Endothelial cell of umbilical vein (primary cell): ENCODE results near the gene ITPKB. TPM values are rescaled to one million over a fixed set of nuclear protein-coding genes. Genes with fewer than 3 reads are reported as not detected.

ENCODE experiments used
- BruUV-seq: library from RNA; stranded (reverse); fragments of 400-500 nt; replicated peaks from 2 replicates; lab custom pipeline; 2021; lab: Mats Ljungman, UMichigan
- CTCF ChIA-PET: fragments of 300-600, 350-600 bp; sonication (Branson Sonifier 250); formaldehyde crosslinking; loops from one replicate; lab custom pipeline; 2021; ENCODE audit warnings: antibody characterized with exemption, inconsistent platforms; lab: Charles Lee
- POLR2A ChIA-PET: fragments of 300-600, 350-600 bp; sonication (Branson Sonifier 250); formaldehyde crosslinking; loops from one replicate; lab custom pipeline; 2021; ENCODE audit warnings: antibody characterized with exemption, inconsistent platforms; lab: Charles Lee
- DNase-seq: peaks from one replicate; pipeline ENCODE4 v3.0.0-alpha.2; 2011; ENCODE audit warnings: low read depth, low spot score
- FAIRE-seq: peaks from 2 replicates; lab custom pipeline; 2011; peaks lifted over from hg19 to GRCh38; lab: Jason Lieb, UNC
- H2AFZ ChIP-seq: 2 replicates; pipeline ENCODE4 v1.6.0; 2012; ENCODE audit warnings: low read depth, low read length, control low read depth, inconsistent platforms
- H3K27ac ChIP-seq: 2 replicates; pipeline ENCODE4 v1.5.1; 2011; ENCODE audit warnings: low read depth, mild to moderate bottlenecking, control low read depth, low read length, moderate library complexity; ENCODE audit not compliant: insufficient read depth
- H3K27me3 ChIP-seq, 2 experiments: 2 replicates each; pipeline versions ENCODE4 v1.6.0 to v1.6.1; 2011; ENCODE audit warnings: low read length in 2 of 2, mixed read lengths in 1 of 2; ENCODE audit not compliant: control insufficient read depth in 2 of 2, insufficient read depth in 2 of 2
- H3K36me3 ChIP-seq, 2 experiments: 2 replicates in 1 of 2; 3 replicates in 1 of 2; pipeline ENCODE4 v1.5.1; 2011; ENCODE audit warnings: low read length in 2 of 2, mild to moderate bottlenecking in 1 of 2, moderate library complexity in 1 of 2; ENCODE audit not compliant: control insufficient read depth in 2 of 2, insufficient read depth in 2 of 2; ENCODE audit errors: extremely low read depth in 1 of 2
- H3K4me1 ChIP-seq: 3 replicates; pipeline ENCODE4 v1.5.1; 2011; ENCODE audit warnings: mild to moderate bottlenecking, low read length; ENCODE audit not compliant: control insufficient read depth, insufficient read depth; ENCODE audit errors: extremely low read depth
- H3K4me2 ChIP-seq: 2 replicates; pipeline ENCODE4 v1.6.1; 2011; ENCODE audit warnings: low read length, control low read depth, mixed read lengths; ENCODE audit not compliant: insufficient read depth
- H3K4me3 ChIP-seq, 3 experiments: fragments of 200-600 bp in 1 of 3; sonication (generic), shearing (Covaris generic) in 1 of 3; replicated peaks in 1 of 3; 2 replicates each; pipeline ENCODE4 v1.5.1; 2011 to 2016; ENCODE audit warnings: control low read depth in 3 of 3, low read length in 3 of 3, mild to moderate bottlenecking in 2 of 3, inconsistent platforms in 1 of 3, low read depth in 1 of 3, moderate library complexity in 1 of 3; ENCODE audit not compliant: insufficient read depth in 1 of 3
- H3K79me2 ChIP-seq: 2 replicates; pipeline ENCODE4 v1.6.0; 2012; ENCODE audit warnings: low read length, inconsistent platforms; ENCODE audit not compliant: control insufficient read depth, insufficient read depth
- H3K9ac ChIP-seq: replicated peaks from 2 replicates; pipeline ENCODE3; 2011; ENCODE audit warnings: low read length, control low read depth; ENCODE audit not compliant: insufficient read depth; ENCODE audit errors: extremely low read depth
- H3K9me1 ChIP-seq: replicated peaks from 3 replicates; pipeline ENCODE4 v1.6.0; 2011; ENCODE audit warnings: mild to moderate bottlenecking, low read length; ENCODE audit not compliant: control insufficient read depth, insufficient read depth; ENCODE audit errors: extremely low read depth
- H3K9me3 ChIP-seq: replicated peaks from 2 replicates; pipeline ENCODE4 v1.5.1; 2012; ENCODE audit warnings: low read length, inconsistent platforms; ENCODE audit not compliant: control insufficient read depth, insufficient read depth
- H4K20me1 ChIP-seq: replicated peaks from 2 replicates; pipeline ENCODE3; 2011; ENCODE audit warnings: mild to moderate bottlenecking, low read length; ENCODE audit not compliant: control insufficient read depth, insufficient read depth; ENCODE audit errors: extremely low read depth
- CTCF ChIP-seq, 2 donors: IDR thresholded peaks; 1 replicate in 1 of 2; 2 replicates in 1 of 2; pipeline ENCODE4 v1.5.1; 2011; ENCODE audit warnings: low read length in 2 of 2, mild to moderate bottlenecking in 2 of 2, moderate library complexity in 2 of 2, control low read depth in 1 of 2, inconsistent platforms in 1 of 2, low read depth in 1 of 2; ENCODE audit not compliant: insufficient read depth in 1 of 2; ENCODE audit errors: extremely low read depth in 1 of 2
- EZH2 ChIP-seq: IDR thresholded peaks from 2 replicates; pipeline ENCODE4 v1.6.1; 2012; ENCODE audit warnings: borderline replicate concordance, low read depth, mild to moderate bottlenecking, moderate library complexity, low read length, inconsistent platforms; ENCODE audit not compliant: severe bottlenecking
- FOS ChIP-seq: IDR thresholded peaks from 2 replicates; pipeline ENCODE4 v1.6.1; 2011; ENCODE audit warnings: mild to moderate bottlenecking, low read length, moderate library complexity, borderline replicate concordance; ENCODE audit not compliant: insufficient read depth
- GATA2 ChIP-seq: IDR thresholded peaks from 2 replicates; pipeline ENCODE4 v1.7.0; 2011; ENCODE audit warnings: low read depth, mild to moderate bottlenecking, moderate library complexity, mixed read lengths, low read length; ENCODE audit not compliant: insufficient read length, insufficient read depth
- JUN ChIP-seq: IDR thresholded peaks from 2 replicates; pipeline ENCODE4 v1.6.1; 2011; ENCODE audit warnings: borderline replicate concordance, low read depth; ENCODE audit not compliant: insufficient read length, insufficient read depth
- MAX ChIP-seq: IDR thresholded peaks from 2 replicates; pipeline ENCODE4 v1.6.1; 2011; ENCODE audit not compliant: insufficient read depth, insufficient read length
- MYC ChIP-seq: IDR thresholded peaks from one replicate; pipeline ENCODE4 v1.6.1; 2011; ENCODE audit warnings: mild to moderate bottlenecking, low read depth, low read length
- POLR2A ChIP-seq: IDR thresholded peaks from 2 replicates; pipeline ENCODE4 v1.6.1; 2012; ENCODE audit warnings: low read depth, mild to moderate bottlenecking, control low read depth, low read length
- POLR2AphosphoS5 ChIP-seq: IDR thresholded peaks from 2 replicates; pipeline ENCODE4 v1.6.1; 2012; ENCODE audit warnings: low read depth, mild to moderate bottlenecking, control low read depth, low read length, moderate library complexity; ENCODE audit not compliant: insufficient read depth
- dilution Hi-C: fragments of 300-500 bp; cut with MboI; formaldehyde crosslinking; loops from one replicate; pipeline ENCODE4 v1.15.0; 2019; ENCODE audit warnings: low sequenced_read_pairs; ENCODE audit not compliant: extremely low pct_ligation_motif_present
- intact Hi-C: fragments of 100-400 bp; cut with micrococcal nuclease; formaldehyde crosslinking; loops from one replicate; pipeline ENCODE4 v1.10.0; 2022
- polyA plus RNA-seq, 4 experiments: library from polyadenylated mRNA; depleted of rRNA in 3 of 4; stranded (reverse) in 3 of 4; unstranded in 1 of 4; fragments of >200 nt; gene quantifications; 2 replicates each; pipeline versions ENCODE4 v1.2.1 to v1.2.3, GENCODE V29; 2011 to 2012; ENCODE audit warnings: missing spikeins in 1 of 4
- total RNA-seq: library from RNA; stranded (reverse); gene quantifications from 2 replicates; pipeline ENCODE4 v1.2.3, GENCODE V29; 2021

The ITPKB gene
- total and polyA plus RNA-seq, 2 donors (not counting 3 experiments of a cell fraction or from before 2014, with no cell fraction given), result 7.7 to 34.8 TPM

GRCh38 chr1:226589008-226589733 lies 149.9 kb downstream of the ITPKB start:
- H3K9me1 ChIP-seq, result no peaks in the 10 kb centered on the region
- no peak overlapping the region for H3K4me3 ChIP-seq
- H3K27ac ChIP-seq, result no peak overlapping the region
- dilution Hi-C loops, result no loop called here
- FAIRE-seq (no peak), DNase-seq (no peak)
- no peak overlapping the region for H3K4me2 ChIP-seq
- no peaks in the 10 kb centered on the region for H3K36me3 ChIP-seq
- H3K27me3 ChIP-seq, result no peaks in the 10 kb centered on the region
- no peaks in the 10 kb centered on the region for H3K79me2 ChIP-seq
- CTCF ChIA-PET, result interaction anchor here (1.0 to 1.2 kb wide), 4 partner anchors 12 to 41 kb away, joined by 3 to 5 read pairs (median 3); no protein-coding TSS in a partner anchor
- no peak overlapping the region for H2AFZ ChIP-seq
- POLR2A ChIA-PET, result no interaction called here
- no peaks in the 10 kb centered on the region for H4K20me1 ChIP-seq
- H3K4me1 ChIP-seq, result no peaks in the 10 kb centered on the region
- intact Hi-C loops, result no loop called here
- H3K9ac ChIP-seq, result no peak overlapping the region
- TF ChIP-seq MYC (no peak), POLR2A (no peak), MAX (no peak), CTCF (IDR thresholded peaks at IDR 0.05; ENCODE audit: extremely low read depth in 1 of 2, insufficient read depth in 1 of 2, low read depth in 1 of 2, low read length in 2 of 2) (no peak), FOS (no peak), JUN (no peak), GATA2 (no peak), POLR2AphosphoS5 (no peak), EZH2 (no peak)
- H3K9me3 ChIP-seq, result no peaks in the 10 kb centered on the region
- BruUV-seq, result no TSS peak
